ENCODE data around the gene HMGB4. TPM values are rescaled to one million over a fixed set of nuclear protein-coding genes. Genes with fewer than 3 reads are reported as not detected.

HMGB4 gene
- polyA plus RNA-seq, 1 donor from 2014 or later: not detected

GRCh38 chr1:33895396-33895795, 31.5 kb downstream of the HMGB4 start:
- Histone ChIP-seq H3F3A (ENCODE audit: insufficient read depth, low read length, poor library complexity, severe bottlenecking) (no peaks in the 10 kb centered on the region), H2AFZ (ENCODE audit: low read depth, low read length) (no peak overlapping the region), H3K9ac (ENCODE audit: low read length) (no peak overlapping the region), H3K4me3 (ENCODE audit: low read length) (no peak overlapping the region), H3K36me3 (ENCODE audit: insufficient read depth, low read length) (no peaks in the 10 kb centered on the region), H3K27me3 (ENCODE audit: insufficient read depth, low read depth, low read length) (no peaks in the 10 kb centered on the region), H3K9me2 (ENCODE audit: insufficient read depth, low read length) (no peaks in the 10 kb centered on the region), H3K27ac (ENCODE audit: low read length) (no peak overlapping the region), H3K4me2 (ENCODE audit: low read length) (no peak overlapping the region), H3K79me2 (replicated peaks; ENCODE audit: insufficient read depth, low read length) (no peaks in the 10 kb centered on the region), H3K9me3 (ENCODE audit: low read length) (no peaks in the 10 kb centered on the region), H4K20me1 (ENCODE audit: insufficient read depth) (no peaks in the 10 kb centered on the region)
- TF ChIP-seq CTCF (IDR thresholded peaks at IDR 0.05; ENCODE audit: poor library complexity, severe bottlenecking) (no peak), REST (IDR thresholded peaks at IDR 0.05; ENCODE audit: borderline replicate concordance) (no peak), SMC3 (conservative IDR thresholded peaks at IDR 0.05; ENCODE audit: poor library complexity) (no peak)

GRCh38 chr1:33895976-33896375, 32.1 kb downstream of the HMGB4 start:
- Histone ChIP-seq H3K9ac (ENCODE audit: low read length) (no peak overlapping the region), H3K27ac (ENCODE audit: low read length) (no peak overlapping the region), H2AFZ (ENCODE audit: low read depth, low read length) (no peak overlapping the region), H3K9me2 (ENCODE audit: insufficient read depth, low read length) (no peaks in the 10 kb centered on the region), H3K4me3 (ENCODE audit: low read length) (no peak overlapping the region), H3F3A (ENCODE audit: insufficient read depth, low read length, poor library complexity, severe bottlenecking) (no peaks in the 10 kb centered on the region), H3K9me3 (ENCODE audit: low read length) (no peaks in the 10 kb centered on the region), H3K27me3 (ENCODE audit: insufficient read depth, low read depth, low read length) (no peaks in the 10 kb centered on the region), H3K4me2 (ENCODE audit: low read length) (no peak overlapping the region), H3K79me2 (replicated peaks; ENCODE audit: insufficient read depth, low read length) (no peaks in the 10 kb centered on the region), H4K20me1 (ENCODE audit: insufficient read depth) (no peaks in the 10 kb centered on the region), H3K36me3 (ENCODE audit: insufficient read depth, low read length) (no peaks in the 10 kb centered on the region)
- TF ChIP-seq SMC3 (conservative IDR thresholded peaks at IDR 0.05; ENCODE audit: poor library complexity) (no peak), EZH2 (IDR thresholded peaks at IDR 0.05; ENCODE audit: borderline replicate concordance, insufficient read depth, low read length, poor library complexity, severe bottlenecking) (no peak), RAD21 (conservative IDR thresholded peaks at IDR 0.05) (no peak), MXI1 (conservative IDR thresholded peaks at IDR 0.05; ENCODE audit: poor library complexity, severe bottlenecking) (no peak), TAF1 (IDR thresholded peaks at IDR 0.05; ENCODE audit: low read depth) (no peak), EP300 (conservative IDR thresholded peaks at IDR 0.05; ENCODE audit: poor library complexity, severe bottlenecking) (no peak), POLR2AphosphoS5 (IDR thresholded peaks at IDR 0.05) (no peak), REST (IDR thresholded peaks at IDR 0.05; ENCODE audit: borderline replicate concordance) (no peak), CTCF (IDR thresholded peaks at IDR 0.05; ENCODE audit: poor library complexity, severe bottlenecking) (no peak)

All from neural cell (in vitro differentiated cells).